H9 (cell line): Measurements from ENCODE around the gene SPRTN. TPM values are rescaled to one million over a fixed set of nuclear protein-coding genes. Genes with fewer than 3 reads are reported as not detected.
A peak's percentile ranks its signal among the peaks of the same experiment; 100 is the strongest.

Experiments used
- DNase-seq: peaks from one replicate; pipeline ENCODE4 v3.0.0-alpha.2; 2017
- H2AFZ ChIP-seq: one replicate; pipeline ENCODE4 v1.6.1; 2013; ENCODE audit warnings: mild to moderate bottlenecking, low read length, control low read depth, moderate library complexity
- H2AK5ac ChIP-seq: 2 replicates; pipeline ENCODE4 v1.6.1; 2013; ENCODE audit warnings: low read length, control low read depth, mixed read lengths; ENCODE audit not compliant: insufficient read length
- H2BK120ac ChIP-seq: one replicate; pipeline ENCODE4 v1.6.1; 2013; ENCODE audit warnings: low read depth, mild to moderate bottlenecking, low read length, control low read depth, inconsistent platforms; ENCODE audit not compliant: poor library complexity, severe bottlenecking
- H2BK12ac ChIP-seq: 2 replicates; pipeline ENCODE4 v1.6.1; 2013; ENCODE audit warnings: low read length, control low read depth, mixed read lengths, low read depth; ENCODE audit not compliant: insufficient read length
- H2BK15ac ChIP-seq: 2 replicates; pipeline ENCODE4 v1.6.1; 2013; ENCODE audit warnings: low read depth, low read length, control low read depth
- H2BK20ac ChIP-seq: one replicate; pipeline ENCODE4 v1.6.1; 2013; ENCODE audit warnings: low read depth, mild to moderate bottlenecking, low read length, control low read depth, inconsistent platforms; ENCODE audit not compliant: poor library complexity, severe bottlenecking
- H2BK5ac ChIP-seq: 2 replicates; pipeline ENCODE4 v1.6.1; 2013; ENCODE audit warnings: low read length, control low read depth, mixed read lengths; ENCODE audit not compliant: insufficient read length
- H3K14ac ChIP-seq: 2 replicates; pipeline ENCODE4 v1.6.1; 2013; ENCODE audit warnings: low read length, control low read depth; ENCODE audit not compliant: insufficient read depth
- H3K18ac ChIP-seq: 2 replicates; pipeline ENCODE4 v1.6.1; 2013; ENCODE audit warnings: low read depth, mild to moderate bottlenecking, mixed read lengths, low read length, control low read depth; ENCODE audit not compliant: insufficient read length
- H3K23ac ChIP-seq: 2 replicates; pipeline ENCODE4 v1.6.1; 2013; ENCODE audit warnings: low read length, control low read depth, mixed read lengths, low read depth; ENCODE audit not compliant: insufficient read length
- H3K23me2 ChIP-seq: 2 replicates; pipeline ENCODE4 v1.6.1; 2013; ENCODE audit warnings: low read depth, mild to moderate bottlenecking, mixed read lengths, low read length, control low read depth; ENCODE audit not compliant: insufficient read length, poor library complexity, severe bottlenecking
- H3K27ac ChIP-seq: 2 replicates; pipeline ENCODE4 v1.5.1; 2013; ENCODE audit warnings: low read length, control low read depth, mixed read lengths, low read depth; ENCODE audit not compliant: insufficient read length
- H3K27me3 ChIP-seq: 2 replicates; pipeline ENCODE4 v1.6.1; 2013; ENCODE audit warnings: low read length, control low read depth, inconsistent platforms; ENCODE audit not compliant: insufficient read depth
- H3K4ac ChIP-seq: 2 replicates; pipeline ENCODE4 v1.6.1; 2013; ENCODE audit warnings: low read depth, mild to moderate bottlenecking, control low read depth, inconsistent platforms, low read length, moderate library complexity
- H3K4me1 ChIP-seq: 2 replicates; pipeline ENCODE4 v1.6.1; 2013; ENCODE audit warnings: low read length, control low read depth, inconsistent platforms; ENCODE audit not compliant: insufficient read depth
- H3K4me2 ChIP-seq: 2 replicates; pipeline ENCODE4 v1.6.1; 2013; ENCODE audit warnings: low read length, control low read depth, mixed read lengths; ENCODE audit not compliant: insufficient read length, insufficient read depth
- H3K56ac ChIP-seq: 2 replicates; pipeline ENCODE4 v1.6.1; 2013; ENCODE audit warnings: low read depth, mild to moderate bottlenecking, mixed read lengths, low read length, control low read depth; ENCODE audit not compliant: insufficient read length
- H3K79me1 ChIP-seq: 2 replicates; pipeline ENCODE4 v1.6.1; 2013; ENCODE audit warnings: low read depth, mild to moderate bottlenecking, moderate library complexity, low read length, control low read depth, inconsistent platforms; ENCODE audit not compliant: insufficient read depth, poor library complexity, severe bottlenecking
- H3K79me2 ChIP-seq: 2 replicates; pipeline ENCODE4 v1.6.1; 2013; ENCODE audit warnings: low read length, control low read depth, inconsistent platforms; ENCODE audit not compliant: insufficient read depth
- H3K9ac ChIP-seq: 2 replicates; pipeline ENCODE4 v1.6.1; 2013; ENCODE audit warnings: low read length, control low read depth, mixed read lengths; ENCODE audit not compliant: insufficient read length; ENCODE audit errors: extremely low read depth
- H3K9me3 ChIP-seq: one replicate; pipeline ENCODE4 v1.6.1; 2013; ENCODE audit warnings: low read depth, low read length, inconsistent platforms; ENCODE audit not compliant: control insufficient read depth
- H3T11ph ChIP-seq: one replicate; pipeline ENCODE4 v1.6.1; 2013; ENCODE audit warnings: mild to moderate bottlenecking, low read length, control low read depth, inconsistent platforms
- H4K20me1 ChIP-seq: one replicate; pipeline ENCODE4 v1.6.1; 2013; ENCODE audit not compliant: control insufficient read depth, insufficient read length, insufficient read depth
- H4K5ac ChIP-seq: 2 replicates; pipeline ENCODE4 v1.6.1; 2013; ENCODE audit warnings: low read depth, mild to moderate bottlenecking, mixed read lengths, low read length, control low read depth; ENCODE audit not compliant: insufficient read length
- H4K8ac ChIP-seq: replicated peaks from 2 replicates; pipeline ENCODE4 v1.6.1; 2013; ENCODE audit warnings: low read length, control low read depth, mixed read lengths, low read depth; ENCODE audit not compliant: insufficient read length
- H4K91ac ChIP-seq: 2 replicates; pipeline ENCODE4 v1.6.1; 2013; ENCODE audit warnings: low read depth, mild to moderate bottlenecking, moderate library complexity, mixed read lengths, low read length, control low read depth; ENCODE audit not compliant: insufficient read length
- H3K27ac Mint-ChIP-seq, 3 experiments: 2 replicates in 2 of 3; 3 replicates in 1 of 3; pipeline ENCODE4 v1.8.0; 2020 to 2021; ENCODE audit warnings: mixed read lengths in 3 of 3, mild to moderate bottlenecking in 1 of 3, moderate library complexity in 1 of 3
- H3K27me3 Mint-ChIP-seq: 2 replicates; pipeline ENCODE4 v1.8.0; 2021; ENCODE audit warnings: low read depth, mild to moderate bottlenecking, moderate library complexity, mixed read lengths
- H3K36me3 Mint-ChIP-seq, 3 experiments: 2 replicates in 2 of 3; 3 replicates in 1 of 3; pipeline ENCODE4 v1.8.0; 2020 to 2021; ENCODE audit warnings: low read depth in 3 of 3, mixed read lengths in 3 of 3; ENCODE audit not compliant: insufficient read depth in 1 of 3
- H3K4me1 Mint-ChIP-seq, 2 experiments: 2 replicates each; pipeline ENCODE4 v1.8.0; 2020; ENCODE audit warnings: mixed read lengths in 2 of 2
- H3K4me3 Mint-ChIP-seq, 2 experiments: 2 replicates in 1 of 2; 3 replicates in 1 of 2; pipeline ENCODE4 v1.8.0; 2020 to 2021; ENCODE audit warnings: mild to moderate bottlenecking in 2 of 2, mixed read lengths in 2 of 2, moderate library complexity in 1 of 2
- H3K9me3 Mint-ChIP-seq, 2 experiments: 2 replicates in 1 of 2; 3 replicates in 1 of 2; pipeline ENCODE4 v1.8.0; 2020; ENCODE audit warnings: mild to moderate bottlenecking in 2 of 2, mixed read lengths in 2 of 2, moderate library complexity in 1 of 2
- whole genome bisulfite sequencing: extraction: QIAGEN DNeasy Blood & Tissue Kit; methylation state at CpG from one replicate; pipeline ENCODE4 v1.1.7; 2013; ENCODE audit warnings: missing lambda C conversion rate, low lambda C conversion rate, mixed read lengths; ENCODE audit not compliant: insufficient read length; ENCODE audit errors: extremely low coverage; 5-methylcytosine and 5-hydroxymethylcytosine counted together
- total RNA-seq: library from RNA; stranded (reverse); gene quantifications from 2 replicates; pipeline ENCODE4 v1.2.1, GENCODE V29; 2021
- TF ChIP-seq, protein P1 (sequence below): fragments of 200-600 bp; sonication (generic); conservative IDR thresholded peaks from 3 replicates; pipeline ENCODE4 v1.8.0; 2021; ENCODE audit warnings: antibody characterized with exemption, mild to moderate bottlenecking

The SPRTN gene
- total RNA-seq, 1 experiment from 2014 or later: 14.8 TPM

- Histone ChIP-seq H2BK120ac (no peak overlapping the region), H3K27ac (no peak overlapping the region), H4K8ac (no peak overlapping the region), H3K4me1 (no peaks in the 10 kb centered on the region), H2BK5ac (no peak overlapping the region), H3K23ac (no peak overlapping the region), H3K14ac (no peak overlapping the region), H3K4ac (no peak overlapping the region), H4K5ac (no peak overlapping the region), H4K20me1 (no peaks in the 10 kb centered on the region), H2BK20ac (no peak overlapping the region), H3K56ac (no peak overlapping the region), H3K27me3 (no peaks in the 10 kb centered on the region), H3K23me2 (no peaks in the 10 kb centered on the region), H3K4me2 (no peak overlapping the region), H3K18ac (no peak overlapping the region), H2BK12ac (no peak overlapping the region), H2AFZ (no peak overlapping the region), H3K9ac (no peak overlapping the region), H3T11ph (no peak overlapping the region), H2AK5ac (no peak overlapping the region), H4K91ac (no peak overlapping the region), H3K9me3 (no peaks in the 10 kb centered on the region), H3K79me2 (no peaks in the 10 kb centered on the region), H2BK15ac (no peak overlapping the region), H3K79me1 (no peaks in the 10 kb centered on the region)
- DNase-seq: peak; percentile 6
- no CpG with 5 or more reads among the region's 4 CpGs for WGBS
- Mint-ChIP-seq H3K27me3 (peaks cover 3% of the 10 kb centered on the region; the same call in 1 of the 2 replicates), H3K4me1 (no peaks in the 10 kb centered on the region), H3K9me3 (no peaks in the 10 kb centered on the region), H3K27ac (no peak overlapping the region; a peak in 1 of 7 replicates), H3K36me3 (no peaks in the 10 kb centered on the region), H3K4me3 (no peak overlapping the region)
- TF ChIP-seq, protein P1, sequence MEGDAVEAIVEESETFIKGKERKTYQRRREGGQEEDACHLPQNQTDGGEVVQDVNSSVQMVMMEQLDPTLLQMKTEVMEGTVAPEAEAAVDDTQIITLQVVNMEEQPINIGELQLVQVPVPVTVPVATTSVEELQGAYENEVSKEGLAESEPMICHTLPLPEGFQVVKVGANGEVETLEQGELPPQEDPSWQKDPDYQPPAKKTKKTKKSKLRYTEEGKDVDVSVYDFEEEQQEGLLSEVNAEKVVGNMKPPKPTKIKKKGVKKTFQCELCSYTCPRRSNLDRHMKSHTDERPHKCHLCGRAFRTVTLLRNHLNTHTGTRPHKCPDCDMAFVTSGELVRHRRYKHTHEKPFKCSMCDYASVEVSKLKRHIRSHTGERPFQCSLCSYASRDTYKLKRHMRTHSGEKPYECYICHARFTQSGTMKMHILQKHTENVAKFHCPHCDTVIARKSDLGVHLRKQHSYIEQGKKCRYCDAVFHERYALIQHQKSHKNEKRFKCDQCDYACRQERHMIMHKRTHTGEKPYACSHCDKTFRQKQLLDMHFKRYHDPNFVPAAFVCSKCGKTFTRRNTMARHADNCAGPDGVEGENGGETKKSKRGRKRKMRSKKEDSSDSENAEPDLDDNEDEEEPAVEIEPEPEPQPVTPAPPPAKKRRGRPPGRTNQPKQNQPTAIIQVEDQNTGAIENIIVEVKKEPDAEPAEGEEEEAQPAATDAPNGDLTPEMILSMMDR: no peak
Observed at GRCh38 chr1:231318568-231318967, 19.5 kb upstream of the SPRTN start.
